Femur (tissue), 1 donor: ENCODE results near the gene TJP3.
"Not testable (repeated sequence)": the region's sequence is repeated elsewhere in the genome, so short reads cannot be mapped to it uniquely, and the experiment has no call there.

Experiments
- DNase-seq: peaks from one replicate; pipeline ENCODE4 v3.0.0-alpha.2; 2017

TJP3 gene

GRCh38 chr19:3746371-3747056, 38.3 kb downstream of the TJP3 start:
- DNase-seq: no peak

- no peak for DNase-seq
Measured at GRCh38 chr19:3748965-3749364, 40.8 kb downstream of the TJP3 start.

DNA sequence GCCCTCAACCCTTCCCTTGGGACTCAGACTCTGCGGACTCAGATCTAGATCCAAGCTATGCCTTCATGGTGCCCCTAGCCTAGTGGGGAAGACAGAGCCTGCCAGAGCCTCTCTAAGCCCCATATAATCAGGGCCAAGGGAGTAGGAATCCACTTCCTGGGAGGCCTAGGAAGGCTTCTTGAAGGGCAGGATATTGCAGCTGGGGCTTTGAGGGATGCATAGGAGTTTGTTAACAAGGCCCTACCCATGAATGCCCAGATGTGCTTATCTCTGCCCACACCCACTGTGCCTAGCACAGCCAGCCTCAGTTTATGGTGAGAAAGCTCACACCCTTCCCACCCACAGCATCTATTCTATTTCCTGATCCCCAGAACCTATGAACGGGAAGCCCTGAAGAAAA, 42.0 kb downstream of the TJP3 start:
- DNase-seq: no peak

GRCh38 chr19:3751236-3751635, 43.1 kb downstream of the TJP3 start:
- DNase-seq: no peak

GRCh38 chr19:3752492-3752891, 44.3 kb downstream of the TJP3 start:
- DNase-seq: no peak

- no peak for DNase-seq
Measured at GRCh38 chr19:3753631-3754410, 45.6 kb downstream of the TJP3 start.

GRCh38 chr19:3757705-3758104, 49.5 kb downstream of the TJP3 start:
- DNase-seq: not testable (repeated sequence)

DNA sequence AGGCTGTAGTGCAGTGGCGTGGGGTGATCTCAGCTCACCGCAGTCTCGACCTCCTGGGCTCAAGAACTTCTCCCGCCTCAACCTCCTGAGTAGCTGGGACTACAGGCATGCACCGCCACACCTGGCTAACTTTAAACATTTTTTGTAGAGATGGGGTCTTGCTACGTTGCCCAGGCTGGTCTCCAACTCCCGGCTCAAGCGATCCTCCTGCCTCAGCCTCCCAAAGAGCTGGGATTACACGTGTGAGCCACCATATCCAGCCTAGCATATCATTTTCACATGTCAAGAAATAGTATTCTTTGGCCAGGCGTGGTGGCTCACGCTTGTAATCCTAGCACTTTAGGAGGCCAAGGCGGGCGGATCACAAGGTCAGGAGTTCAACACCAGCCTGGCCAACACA, 50.1 kb downstream of the TJP3 start:
- DNase-seq: not testable (repeated sequence)

DNA sequence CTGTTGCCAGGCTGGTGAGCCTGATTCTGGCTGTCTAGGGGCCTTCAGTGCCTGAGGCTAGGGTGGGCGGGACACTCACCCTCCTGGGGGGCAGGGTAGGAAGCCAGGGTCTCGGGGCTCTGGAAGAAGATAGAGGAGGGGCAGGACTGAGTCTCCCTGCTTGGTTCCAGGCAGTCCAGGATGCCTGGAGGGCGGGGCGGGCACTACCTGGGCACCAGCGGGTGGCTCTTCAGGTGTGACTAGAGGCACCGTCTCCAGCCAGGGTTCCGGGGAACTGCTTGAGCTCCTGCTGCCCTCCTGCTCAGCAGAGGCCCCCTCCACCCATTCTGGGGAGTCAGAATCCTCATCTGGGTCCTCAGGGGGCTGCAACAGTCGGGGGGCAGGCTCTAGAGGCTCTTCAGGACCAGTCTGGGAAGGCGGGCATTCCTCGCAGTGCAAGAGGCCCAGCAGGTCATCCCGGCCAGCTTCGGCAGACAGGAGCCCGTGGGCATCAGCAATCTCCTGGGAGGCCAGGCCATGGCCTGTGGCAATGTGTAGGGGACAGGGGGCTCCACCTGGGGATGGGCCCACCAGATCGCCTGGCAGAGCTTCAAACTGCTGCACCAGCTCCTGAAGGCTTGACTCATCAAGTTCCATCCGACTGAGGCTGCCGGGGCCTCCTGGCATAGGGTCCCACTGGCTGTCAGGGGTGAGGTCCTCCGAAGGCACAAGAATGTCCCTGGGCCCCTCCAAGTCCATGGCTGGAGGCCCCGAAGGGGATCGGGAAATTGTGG, 51.5 kb downstream of the TJP3 start:
- no peak for DNase-seq

DNA sequence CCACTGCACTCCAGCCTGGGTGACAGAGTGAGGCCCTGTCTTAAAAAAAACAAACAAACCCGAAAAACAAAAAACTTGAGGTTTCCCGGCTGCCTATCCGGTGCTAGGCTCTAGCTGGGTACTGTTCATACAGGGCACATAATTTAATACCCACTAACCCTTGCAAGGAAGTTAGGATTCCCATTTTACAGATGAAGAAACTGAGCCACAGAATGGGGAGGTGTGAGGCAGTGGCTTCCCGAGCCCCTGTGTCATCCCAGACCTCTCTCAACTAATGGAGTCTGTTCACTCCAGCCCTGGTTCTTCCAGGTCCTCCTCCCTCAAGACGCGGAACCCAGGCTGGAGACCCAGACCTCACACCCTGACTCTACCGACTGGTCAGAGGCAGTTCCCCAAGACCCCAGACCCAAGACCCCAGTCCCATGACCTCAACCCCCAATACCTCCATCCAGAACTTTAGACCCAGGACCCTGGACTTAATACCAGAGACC, 52.7 kb downstream of the TJP3 start:
- no peak for DNase-seq

DNA sequence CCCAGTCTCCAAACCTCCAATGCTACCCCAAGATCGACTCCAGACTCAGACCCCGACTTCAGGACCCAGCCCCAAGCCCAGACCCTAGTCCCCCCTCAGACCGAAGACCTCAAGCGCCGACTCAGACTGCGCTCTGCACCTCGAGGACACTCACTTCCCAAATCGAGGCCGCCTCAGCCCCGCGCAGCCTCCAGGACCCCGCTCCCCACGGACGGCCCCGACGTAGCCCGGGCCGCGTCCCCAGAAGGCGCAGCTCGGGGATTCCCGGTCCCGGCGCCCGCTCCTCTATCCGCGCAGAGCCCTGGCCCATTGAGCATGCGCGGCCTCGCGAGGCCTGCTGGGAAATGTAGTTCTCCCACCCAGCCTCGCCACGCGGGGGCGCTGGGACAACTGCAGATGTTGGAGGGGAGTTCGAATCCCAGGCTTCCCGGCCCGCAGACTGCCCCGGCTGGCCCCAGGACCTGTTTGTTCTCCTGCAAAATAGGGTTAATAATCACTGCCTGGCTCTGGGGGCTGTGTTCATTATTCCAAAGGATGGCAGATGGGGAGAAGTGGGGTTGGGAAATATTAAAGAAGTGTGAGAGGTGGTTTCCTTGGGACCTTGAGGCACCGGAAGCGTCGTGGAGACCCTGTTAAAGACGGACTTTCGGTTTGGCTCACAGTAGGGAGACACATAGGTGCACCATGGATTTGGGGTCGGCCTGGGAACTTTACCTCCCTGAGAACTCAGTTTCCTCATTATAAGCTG, 53.4 kb downstream of the TJP3 start, which contains the start of gene APBA3:
TSS of gene APBA3 (minus strand) at position 311 of the 748 bp plus-strand sequence. CDS start 1,428 bp downstream, outside the sequence.
- DNase-seq: peak; percentile 94

GRCh38 chr19:3762130-3762473, 53.9 kb downstream of the TJP3 start:
- no peak for DNase-seq

- DNase-seq: peak; percentile 100
Measured at GRCh38 chr19:3762501-3763459, 54.6 kb downstream of the TJP3 start, which contains the start of gene MRPL54. Gene MRPL54 (plus strand): TSS chr19:3762682. CDS start chr19:3762701, 19 bp downstream.

GRCh38 chr19:3765121-3765520, 56.9 kb downstream of the TJP3 start:
- DNase-seq: no peak

DNA sequence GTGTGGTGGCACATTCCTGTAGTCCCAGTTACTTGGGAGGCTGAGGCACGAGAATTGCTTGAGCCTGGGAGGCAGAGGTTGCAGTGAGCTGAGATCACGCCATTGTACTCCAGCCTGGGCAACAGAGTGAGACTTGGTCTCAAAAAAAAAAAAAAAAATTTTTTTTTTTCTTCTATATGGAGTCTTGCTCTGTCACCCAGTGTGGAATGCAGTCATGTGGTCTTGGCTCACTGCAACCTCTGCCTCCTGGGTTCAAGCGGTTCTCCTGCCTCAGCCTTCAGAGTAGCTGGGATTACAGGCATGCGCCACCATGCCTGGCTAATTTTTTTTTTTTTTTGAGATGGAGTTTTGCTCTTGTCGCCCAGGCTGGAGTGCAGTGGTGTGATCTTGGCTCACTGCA, 57.6 kb downstream of the TJP3 start:
- not testable (repeated sequence) for DNase-seq

- no peak for DNase-seq
Measured at GRCh38 chr19:3766520-3766919, 58.3 kb downstream of the TJP3 start.

DNA sequence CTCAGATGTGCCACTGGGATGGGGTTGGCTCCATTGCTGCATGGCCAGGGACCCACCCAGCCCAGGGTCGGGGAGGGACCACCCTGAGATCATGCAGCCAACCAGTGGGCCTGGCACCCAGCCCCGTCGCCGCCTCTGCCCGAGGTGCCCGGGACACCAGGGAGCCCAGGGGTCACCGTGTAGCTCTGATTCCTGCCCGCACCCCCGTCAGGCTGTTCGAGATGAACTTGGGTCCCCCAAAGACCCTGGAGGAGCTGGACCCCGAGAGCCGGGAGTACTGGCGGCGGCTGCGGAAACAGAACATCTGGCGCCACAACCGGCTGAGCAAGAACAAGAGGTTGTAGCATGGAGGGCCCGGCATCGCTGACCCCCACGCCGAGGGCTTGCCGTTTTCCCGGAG, 58.9 kb downstream of the TJP3 start:
- no peak for DNase-seq

DNA sequence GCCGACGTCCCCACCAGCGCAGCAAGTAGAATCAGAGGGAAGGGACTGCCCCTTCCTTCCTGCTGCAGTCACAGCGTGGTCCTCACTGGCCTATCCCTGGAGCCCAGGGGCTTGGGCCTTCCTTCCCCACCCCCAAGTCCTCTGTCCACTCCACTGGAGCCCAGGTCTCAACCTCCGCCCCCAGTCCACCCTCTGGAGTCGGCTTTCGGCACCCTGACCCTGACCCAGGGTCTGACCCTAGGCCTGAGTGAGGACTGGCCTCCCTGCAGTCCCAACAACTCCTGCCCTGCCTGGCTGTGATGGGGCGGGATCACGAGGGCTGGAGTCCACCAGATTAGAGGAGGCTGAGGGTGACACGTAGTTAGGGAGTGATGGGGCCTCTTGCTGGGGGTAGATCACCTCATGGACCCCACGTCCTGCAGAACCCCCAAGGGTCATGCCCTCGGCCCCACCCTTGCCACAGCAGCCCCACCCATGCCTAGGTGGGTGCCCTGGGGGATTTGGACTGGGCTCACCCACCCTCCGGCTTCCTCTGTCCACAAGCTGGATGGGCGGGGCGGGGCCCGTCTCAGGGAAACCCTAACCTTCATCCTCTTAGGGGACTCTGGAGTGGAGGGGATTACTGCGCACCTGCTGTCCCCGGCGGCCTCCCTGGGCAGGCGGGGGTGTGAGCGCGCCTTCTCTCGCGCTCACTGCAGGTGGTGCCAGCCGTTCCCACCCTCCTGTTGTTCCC, 60.0 kb downstream of the TJP3 start:
- DNase-seq: no peak

DNA sequence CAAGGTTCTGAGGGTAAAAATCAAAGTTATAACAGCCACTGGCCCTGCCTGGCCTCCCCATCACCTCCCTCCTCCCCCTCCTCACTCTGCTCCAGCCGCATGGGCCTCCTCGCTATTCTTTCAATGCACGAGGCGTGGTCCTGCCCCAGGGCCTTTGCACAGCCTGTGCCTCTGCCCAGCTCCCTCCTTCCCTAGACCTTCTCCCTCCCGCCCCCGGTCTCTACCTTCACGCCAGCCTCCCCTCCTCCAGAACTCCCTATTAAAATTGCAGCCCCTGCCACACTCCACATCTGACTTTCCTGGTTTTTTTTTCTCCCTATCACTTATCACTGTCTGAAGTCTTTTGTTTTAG, 60.5 kb downstream of the TJP3 start:
- no peak for DNase-seq

GRCh38 chr19:3769494-3769893, 61.3 kb downstream of the TJP3 start:
- no peak for DNase-seq
